ENCODE measurements around the gene SNPH.

SNPH gene

GRCh38 chr20:1341561-1342265 is 75.6 kb downstream of the SNPH start:
- no peak for DNase-seq (ENCODE audit: low spot score)

GRCh38 chr20:1343446-1344124 is 77.5 kb downstream of the SNPH start:
- DNase-seq (ENCODE audit: low spot score): peak; percentile 47

GRCh38 chr20:1345030-1345755 is 79.1 kb downstream of the SNPH start:
- no peak for DNase-seq (ENCODE audit: low spot score)

GRCh38 chr20:1345756-1346093 is 79.6 kb downstream of the SNPH start:
- DNase-seq (ENCODE audit: low spot score): no peak

GRCh38 chr20:1346315-1346969 is 80.3 kb downstream of the SNPH start:
- no peak for DNase-seq (ENCODE audit: low spot score)

GRCh38 chr20:1353956-1354355 is 87.9 kb downstream of the SNPH start:
- no peak for DNase-seq (ENCODE audit: low spot score)

- no peak for DNase-seq (ENCODE audit: low spot score)
Observed at GRCh38 chr20:1357921-1358671, 92.0 kb downstream of the SNPH start.

Measured in RKO (cell line).